HepG2 (cell line): Measurements from ENCODE around the gene TEF. TPM values are rescaled to one million over a fixed set of nuclear protein-coding genes. Genes with fewer than 3 reads are reported as not detected.

ENCODE experiments used
- AHDC1 ChIP-seq: sonication (generic); formaldehyde crosslinking; IDR thresholded peaks from 2 replicates; pipeline ENCODE4 v1.5.1; 2020; ENCODE audit warnings: mild to moderate bottlenecking, missing genetic modification reagents, borderline replicate concordance
- FOXJ3 ChIP-seq: sonication (generic); formaldehyde crosslinking; IDR thresholded peaks from 2 replicates; pipeline ENCODE4 v1.4.0; 2020; ENCODE audit warnings: missing genetic modification reagents, mild to moderate bottlenecking, borderline replicate concordance
- GLI4 ChIP-seq: sonication (generic); formaldehyde crosslinking; IDR thresholded peaks from 2 replicates; pipeline ENCODE4 v1.5.1; 2020; ENCODE audit warnings: missing genetic modification reagents, mild to moderate bottlenecking, moderate library complexity, borderline replicate concordance
- HMGA1 ChIP-seq: sonication (generic); formaldehyde crosslinking; conservative IDR thresholded peaks from 2 replicates; pipeline ENCODE4 v1.4.0; 2020; ENCODE audit warnings: missing genetic modification reagents
- KAT8 ChIP-seq: IDR thresholded peaks from 2 replicates; pipeline ENCODE4 v1.6.1; 2016; ENCODE audit warnings: missing genetic modification reagents, missing compliant biosample characterization
- MED1 ChIP-seq: sonication (generic); formaldehyde crosslinking; IDR thresholded peaks from 2 replicates; pipeline ENCODE4 v1.4.0; 2020; ENCODE audit warnings: missing genetic modification reagents
- MIER3 ChIP-seq: IDR thresholded peaks from 2 replicates; pipeline ENCODE4 v1.6.1; 2016; ENCODE audit warnings: missing compliant biosample characterization, borderline replicate concordance
- NCOR1 ChIP-seq: fragments of 200-600 bp; sonication (generic); IDR thresholded peaks from 2 replicates; pipeline ENCODE4 v1.7.0; 2017; ENCODE audit warnings: antibody characterized with exemption, low read length, borderline replicate concordance
- RAD51 ChIP-seq: fragments of 450-650 bp; IDR thresholded peaks from 2 replicates; pipeline ENCODE4 v1.6.1; 2016; ENCODE audit warnings: borderline replicate concordance
- WIZ ChIP-seq: sonication (generic); formaldehyde crosslinking; IDR thresholded peaks from 2 replicates; pipeline ENCODE4 v1.5.1; 2020; ENCODE audit warnings: mild to moderate bottlenecking, missing genetic modification reagents
- YEATS2 ChIP-seq: sonication (generic); formaldehyde crosslinking; IDR thresholded peaks from 2 replicates; pipeline ENCODE4 v1.4.0; 2020; ENCODE audit warnings: missing genetic modification reagents, borderline replicate concordance
- ZFP90 ChIP-seq: sonication (generic); formaldehyde crosslinking; IDR thresholded peaks from 2 replicates; pipeline ENCODE4 v1.8.0; 2022; ENCODE audit warnings: missing genetic modification reagents, mild to moderate bottlenecking, inconsistent platforms, borderline replicate concordance
- ZNF30 ChIP-seq: sonication (generic); formaldehyde crosslinking; IDR thresholded peaks from 2 replicates; pipeline ENCODE4 v1.5.0; 2020; ENCODE audit warnings: mild to moderate bottlenecking, missing genetic modification reagents
- ZNF547 ChIP-seq: sonication (generic); formaldehyde crosslinking; IDR thresholded peaks from 2 replicates; pipeline ENCODE4 v1.5.1; 2020; ENCODE audit warnings: mild to moderate bottlenecking, missing genetic modification reagents
- ZNF570 ChIP-seq: sonication (generic); formaldehyde crosslinking; IDR thresholded peaks from 2 replicates; pipeline ENCODE4 v1.4.0; 2020; ENCODE audit warnings: mild to moderate bottlenecking, missing genetic modification reagents, borderline replicate concordance
- ZNF609 ChIP-seq: sonication (generic); formaldehyde crosslinking; IDR thresholded peaks from 2 replicates; pipeline ENCODE4 v1.4.0; 2020; ENCODE audit warnings: mild to moderate bottlenecking, missing genetic modification reagents, borderline replicate concordance
- ZNF792 ChIP-seq: IDR thresholded peaks from 2 replicates; pipeline ENCODE4 v1.6.1; 2016
- polyA plus RNA-seq, 8 experiments: library from polyadenylated mRNA; depleted of rRNA in 3 of 8; stranded (reverse) in 7 of 8; unstranded in 1 of 8; fragments of >200 nt; fragmentation: Illumina TruSeq in 4 of 8; extraction: Trizol in 4 of 8; gene quantifications; 2 replicates each; pipeline versions ENCODE4 v1.2.1 to v1.2.3, GENCODE V29; 2011 to 2016; ENCODE audit warnings: low read depth in 4 of 8, missing spikeins in 1 of 8, mixed read lengths in 1 of 8; ENCODE audit not compliant: insufficient read depth in 1 of 8
- total RNA-seq, 5 experiments: library from RNA; depleted of rRNA; stranded (reverse); fragments of >200 nt; fragmentation: Illumina TruSeq; extraction: Trizol; gene quantifications; 2 replicates each; pipeline ENCODE4 v1.2.3, GENCODE V29; 2016; ENCODE audit warnings: low read depth in 1 of 5

Gene TEF
- total and polyA plus RNA-seq, 2 of the 13 experiments (the other 11 are each of a cell fraction or from before 2014, with no cell fraction given) = 7.6 to 11.2 TPM

GRCh38 chr22:41401781-41402648, 20.3 kb downstream of the TEF start (continued):
- TF ChIP-seq ZNF30 (CRISPR knock-in tag) = no peak
- TF ChIP-seq MIER3 (CRISPR knock-in tag) = no peak
- no peak for TF ChIP-seq MED1
- no peak for TF ChIP-seq ZNF570 (CRISPR knock-in tag)
- no peak for TF ChIP-seq FOXJ3 (CRISPR knock-in tag)
- no peak for TF ChIP-seq ZNF609 (CRISPR knock-in tag)
- TF ChIP-seq ZFP90 = no peak
- no peak for TF ChIP-seq HMGA1 (CRISPR knock-in tag)
- 0 out of 2 replicates have a peak, but pooled peaks have one; percentile 16 for TF ChIP-seq KAT8 (CRISPR knock-in tag)
- TF ChIP-seq WIZ (CRISPR knock-in tag) = no peak
- no peak for TF ChIP-seq ZNF792
- no peak for TF ChIP-seq YEATS2 (CRISPR knock-in tag)
- no peak for TF ChIP-seq AHDC1 (CRISPR knock-in tag)
- no peak for TF ChIP-seq GLI4 (CRISPR knock-in tag)
- peak; percentile 51; the same call in 1 of the 2 replicates for TF ChIP-seq NCOR1
- TF ChIP-seq RAD51 = no peak
- TF ChIP-seq ZNF547 (CRISPR knock-in tag) = no peak
